Breast epithelium (tissue), 3 donors: ENCODE results near the gene KHDRBS1.

Experiments used
- POLR2A ChIP-seq: fragments of 450-650 bp; IDR thresholded peaks from one replicate; pipeline ENCODE4 v1.6.1; 2016; ENCODE audit warnings: antibody characterized with exemption, mild to moderate bottlenecking, moderate library complexity
- POLR2AphosphoS5 ChIP-seq, 3 donors: sonication (generic); formaldehyde crosslinking; IDR thresholded peaks; one replicate each; pipeline ENCODE4 v1.6.1; 2017; ENCODE audit warnings: antibody characterized with exemption in 3 of 3
- TF ChIP-seq, protein P1 (sequence below), 3 donors: fragments of 450-650 bp; IDR thresholded peaks; one replicate each; pipeline ENCODE4 v1.5.1; 2016 to 2017; ENCODE audit warnings: antibody characterized with exemption in 3 of 3, mild to moderate bottlenecking in 3 of 3, moderate library complexity in 3 of 3

DNA sequence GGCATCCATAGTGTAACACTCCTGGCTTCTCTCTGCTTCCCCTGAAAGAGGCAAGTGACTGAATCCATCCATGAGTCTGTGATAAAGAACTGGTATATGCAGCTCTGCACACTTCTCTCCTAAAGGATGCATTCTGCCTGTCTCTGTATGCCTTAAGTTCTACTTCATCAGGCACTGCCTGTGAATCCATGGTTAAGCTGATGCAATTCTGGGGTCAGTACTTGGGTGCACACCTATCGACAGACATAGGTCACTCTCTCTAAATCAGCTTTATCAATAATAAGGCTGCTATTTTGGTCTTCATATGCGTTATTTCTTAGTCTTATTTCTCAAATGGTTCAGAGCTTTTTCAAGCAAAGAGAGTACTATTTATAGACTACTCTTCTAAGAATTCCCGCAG lies 42.8 kb upstream of the KHDRBS1 start:
- TF ChIP-seq POLR2A: no peak
- TF ChIP-seq, protein P1, sequence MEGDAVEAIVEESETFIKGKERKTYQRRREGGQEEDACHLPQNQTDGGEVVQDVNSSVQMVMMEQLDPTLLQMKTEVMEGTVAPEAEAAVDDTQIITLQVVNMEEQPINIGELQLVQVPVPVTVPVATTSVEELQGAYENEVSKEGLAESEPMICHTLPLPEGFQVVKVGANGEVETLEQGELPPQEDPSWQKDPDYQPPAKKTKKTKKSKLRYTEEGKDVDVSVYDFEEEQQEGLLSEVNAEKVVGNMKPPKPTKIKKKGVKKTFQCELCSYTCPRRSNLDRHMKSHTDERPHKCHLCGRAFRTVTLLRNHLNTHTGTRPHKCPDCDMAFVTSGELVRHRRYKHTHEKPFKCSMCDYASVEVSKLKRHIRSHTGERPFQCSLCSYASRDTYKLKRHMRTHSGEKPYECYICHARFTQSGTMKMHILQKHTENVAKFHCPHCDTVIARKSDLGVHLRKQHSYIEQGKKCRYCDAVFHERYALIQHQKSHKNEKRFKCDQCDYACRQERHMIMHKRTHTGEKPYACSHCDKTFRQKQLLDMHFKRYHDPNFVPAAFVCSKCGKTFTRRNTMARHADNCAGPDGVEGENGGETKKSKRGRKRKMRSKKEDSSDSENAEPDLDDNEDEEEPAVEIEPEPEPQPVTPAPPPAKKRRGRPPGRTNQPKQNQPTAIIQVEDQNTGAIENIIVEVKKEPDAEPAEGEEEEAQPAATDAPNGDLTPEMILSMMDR (IDR thresholded peaks at IDR 0.05): no peak
- no peak for TF ChIP-seq POLR2AphosphoS5 (IDR thresholded peaks at IDR 0.05)
